NAMALWA (cell line): ENCODE measurements around the gene RPUSD2.

Experiments
- DNase-seq: peaks from one replicate; pipeline ENCODE4 v3.0.0-alpha.2; 2015; ENCODE audit warnings: low spot score

RPUSD2 gene

GRCh38 chr15:40623361-40623760 lies 54.3 kb downstream of the RPUSD2 start:
- no peak for DNase-seq
